ENCODE data around the gene SH2D7. TPM values are rescaled to one million over a fixed set of nuclear protein-coding genes. Genes with fewer than 3 reads are reported as not detected.

SH2D7 gene
- total RNA-seq, 1 experiment from 2014 or later: not detected

DNA sequence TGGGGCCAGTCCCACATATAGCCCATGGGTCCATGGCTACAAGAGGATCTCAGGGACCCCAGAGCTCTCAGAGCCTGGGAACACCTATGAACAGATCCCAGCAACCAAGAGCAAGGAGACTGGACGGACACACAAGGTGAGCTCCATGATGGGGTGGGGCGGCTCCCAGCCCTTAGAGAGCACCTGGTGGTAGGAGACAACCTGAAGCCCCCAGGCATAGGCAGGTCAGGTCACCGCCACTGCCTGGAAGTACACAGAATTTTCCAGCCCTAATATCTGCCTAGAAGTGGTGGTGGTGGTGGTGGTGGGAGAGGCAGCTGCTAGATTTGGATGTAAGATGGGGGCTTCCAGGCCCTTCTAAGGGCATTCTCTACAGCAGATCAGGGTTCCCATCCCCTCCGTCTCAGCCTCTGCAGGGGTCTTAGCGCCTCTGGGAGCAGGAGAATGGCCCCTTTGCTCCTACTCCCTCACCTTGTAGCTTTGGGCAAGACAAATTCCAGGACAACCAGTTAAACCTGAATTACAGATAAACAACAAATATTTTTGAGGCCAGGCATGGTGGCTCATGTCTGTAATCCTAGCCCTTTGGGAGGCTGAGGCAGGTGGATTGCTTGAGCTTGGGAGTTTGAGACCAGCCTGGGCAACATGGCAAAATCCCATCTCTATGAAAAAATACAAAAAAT, 9.2 kb downstream of the SH2D7 start:
- Histone ChIP-seq H3K36me3 (ENCODE audit: control insufficient read depth, insufficient read depth, low read length) (no peaks in the 10 kb centered on the region), H3K27ac (ENCODE audit: low read length) (no peak overlapping the region), H3K4me1 (ENCODE audit: control insufficient read depth, insufficient read depth, low read length) (no peaks in the 10 kb centered on the region), H3K9me3 (ENCODE audit: control insufficient read depth, insufficient read depth, low read depth, low read length) (no peaks in the 10 kb centered on the region), H3K4me3 (ENCODE audit: low read depth in 2 of 2, low read length in 2 of 2) (no peak overlapping the region), H3K27me3 (ENCODE audit: control insufficient read depth, insufficient read depth, low read length) (no peaks in the 10 kb centered on the region)
- BruUV-seq (replicated peaks): no TSS peak
- DNase-seq (ENCODE audit: low read depth, low spot score) (no peak), ATAC-seq (no peak)
- POLR2A ChIA-PET: no interaction called here
- CTCF ChIA-PET: interaction anchor here (0.6 kb wide), 1 partner anchor 10 kb away, joined by 3 read pairs; no protein-coding TSS in a partner anchor
- in situ Hi-C loops (cut with HindIII; ENCODE audit: low pct_unique_long_range_greater_than_20kb, low sequenced_read_pairs) (no loop called here), intact Hi-C loops (cut with micrococcal nuclease; ENCODE audit: unreplicated experiment) (no loop called here)
- TF ChIP-seq, protein P1, sequence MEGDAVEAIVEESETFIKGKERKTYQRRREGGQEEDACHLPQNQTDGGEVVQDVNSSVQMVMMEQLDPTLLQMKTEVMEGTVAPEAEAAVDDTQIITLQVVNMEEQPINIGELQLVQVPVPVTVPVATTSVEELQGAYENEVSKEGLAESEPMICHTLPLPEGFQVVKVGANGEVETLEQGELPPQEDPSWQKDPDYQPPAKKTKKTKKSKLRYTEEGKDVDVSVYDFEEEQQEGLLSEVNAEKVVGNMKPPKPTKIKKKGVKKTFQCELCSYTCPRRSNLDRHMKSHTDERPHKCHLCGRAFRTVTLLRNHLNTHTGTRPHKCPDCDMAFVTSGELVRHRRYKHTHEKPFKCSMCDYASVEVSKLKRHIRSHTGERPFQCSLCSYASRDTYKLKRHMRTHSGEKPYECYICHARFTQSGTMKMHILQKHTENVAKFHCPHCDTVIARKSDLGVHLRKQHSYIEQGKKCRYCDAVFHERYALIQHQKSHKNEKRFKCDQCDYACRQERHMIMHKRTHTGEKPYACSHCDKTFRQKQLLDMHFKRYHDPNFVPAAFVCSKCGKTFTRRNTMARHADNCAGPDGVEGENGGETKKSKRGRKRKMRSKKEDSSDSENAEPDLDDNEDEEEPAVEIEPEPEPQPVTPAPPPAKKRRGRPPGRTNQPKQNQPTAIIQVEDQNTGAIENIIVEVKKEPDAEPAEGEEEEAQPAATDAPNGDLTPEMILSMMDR (IDR thresholded peaks at IDR 0.05): no peak
- no peak for TF ChIP-seq REST (IDR thresholded peaks at IDR 0.05; ENCODE audit: insufficient read depth in 1 of 2, low read depth in 2 of 2, low read length in 1 of 2)

- BruUV-seq (replicated peaks): no TSS peak
- DNase-seq (ENCODE audit: low read depth, low spot score): no peak
- in situ Hi-C loops (cut with HindIII; ENCODE audit: low pct_unique_long_range_greater_than_20kb, low sequenced_read_pairs): no loop called here
- TF ChIP-seq REST (IDR thresholded peaks at IDR 0.05; ENCODE audit: insufficient read depth in 1 of 2, low read depth in 2 of 2, low read length in 1 of 2): no peak
- TF ChIP-seq TCF7L2 (IDR thresholded peaks at IDR 0.05; ENCODE audit: low read depth, low read length): no peak
- TF ChIP-seq, protein P1 (IDR thresholded peaks at IDR 0.05): no peak
- no peak for TF ChIP-seq POLR2AphosphoS5 (IDR thresholded peaks at IDR 0.05; ENCODE audit: low read depth, low read length)
- no peak for TF ChIP-seq SIN3A (IDR thresholded peaks at IDR 0.05; ENCODE audit: borderline replicate concordance, insufficient read depth, low read depth, low read length)
- H3K27me3 ChIP-seq (ENCODE audit: control insufficient read depth, insufficient read depth, low read length): no peaks in the 10 kb centered on the region
- H3K4me3 ChIP-seq (ENCODE audit: low read depth in 2 of 2, low read length in 2 of 2): no peak overlapping the region
- POLR2A ChIA-PET: no interaction called here
- peak overlapping the region; percentile 17; the same call in 1 of the 2 replicates for H3K27ac ChIP-seq (ENCODE audit: low read length)
- CTCF ChIA-PET: no interaction called here
- no peak for ATAC-seq
- H3K4me1 ChIP-seq (ENCODE audit: control insufficient read depth, insufficient read depth, low read length): no peaks in the 10 kb centered on the region
- no peaks in the 10 kb centered on the region for H3K9me3 ChIP-seq (ENCODE audit: control insufficient read depth, insufficient read depth, low read depth, low read length)
- H3K36me3 ChIP-seq (ENCODE audit: control insufficient read depth, insufficient read depth, low read length): no peaks in the 10 kb centered on the region
- intact Hi-C loops (cut with micrococcal nuclease; ENCODE audit: unreplicated experiment): no loop called here
Observed at GRCh38 chr15:78102211-78102610, 9.8 kb downstream of the SH2D7 start.

All from Panc1 (cell line).